Progenitor cell of endocrine pancreas (in vitro differentiated cells): ENCODE data around the gene NTRK1. TPM values are rescaled to one million over a fixed set of nuclear protein-coding genes. Genes with fewer than 3 reads are reported as not detected.

Experiments used
- DNase-seq: peaks from one replicate; pipeline ENCODE4 v3.0.0; 2021; ENCODE audit warnings: low spot score; ENCODE audit not compliant: unreplicated experiment
- H3K27ac Mint-ChIP-seq: 2 replicates; pipeline ENCODE4 v1.8.0; 2021; ENCODE audit warnings: mild to moderate bottlenecking, moderate library complexity, mixed read lengths
- H3K27me3 Mint-ChIP-seq: 2 replicates; pipeline ENCODE4 v1.8.0; 2021; ENCODE audit warnings: mixed read lengths
- H3K36me3 Mint-ChIP-seq: 2 replicates; pipeline ENCODE4 v1.8.0; 2022; ENCODE audit warnings: mixed read lengths; ENCODE audit not compliant: insufficient read depth
- H3K4me1 Mint-ChIP-seq: 2 replicates; pipeline ENCODE4 v1.8.0; 2021; ENCODE audit warnings: low read depth, mixed read lengths
- H3K4me3 Mint-ChIP-seq: 2 replicates; pipeline ENCODE4 v1.8.0; 2021; ENCODE audit warnings: low read depth, mild to moderate bottlenecking, moderate library complexity, mixed read lengths
- H3K9me3 Mint-ChIP-seq: 2 replicates; pipeline ENCODE4 v1.8.0; 2021; ENCODE audit warnings: low read depth, mixed read lengths
- long read RNA-seq: library from polyadenylated mRNA; unstranded; transcript quantifications from one replicate; pipeline ENCODE4 v2.0.0, GENCODE V29; 2020
- total RNA-seq: library from RNA; stranded (reverse); gene quantifications from 2 replicates; pipeline ENCODE4 v1.2.1, GENCODE V29; 2021
- TF ChIP-seq, protein P1 (sequence below): fragments of 200-600 bp; sonication (generic); IDR thresholded peaks from one replicate; pipeline ENCODE4 v1.5.0; 2021; ENCODE audit warnings: antibody characterized with exemption, mild to moderate bottlenecking; ENCODE audit not compliant: unreplicated experiment

Gene NTRK1
- total RNA-seq, result 0.36 TPM in 1 of 2 replicates, not detected in the other
- long read RNA-seq, result 0 reads

DNA sequence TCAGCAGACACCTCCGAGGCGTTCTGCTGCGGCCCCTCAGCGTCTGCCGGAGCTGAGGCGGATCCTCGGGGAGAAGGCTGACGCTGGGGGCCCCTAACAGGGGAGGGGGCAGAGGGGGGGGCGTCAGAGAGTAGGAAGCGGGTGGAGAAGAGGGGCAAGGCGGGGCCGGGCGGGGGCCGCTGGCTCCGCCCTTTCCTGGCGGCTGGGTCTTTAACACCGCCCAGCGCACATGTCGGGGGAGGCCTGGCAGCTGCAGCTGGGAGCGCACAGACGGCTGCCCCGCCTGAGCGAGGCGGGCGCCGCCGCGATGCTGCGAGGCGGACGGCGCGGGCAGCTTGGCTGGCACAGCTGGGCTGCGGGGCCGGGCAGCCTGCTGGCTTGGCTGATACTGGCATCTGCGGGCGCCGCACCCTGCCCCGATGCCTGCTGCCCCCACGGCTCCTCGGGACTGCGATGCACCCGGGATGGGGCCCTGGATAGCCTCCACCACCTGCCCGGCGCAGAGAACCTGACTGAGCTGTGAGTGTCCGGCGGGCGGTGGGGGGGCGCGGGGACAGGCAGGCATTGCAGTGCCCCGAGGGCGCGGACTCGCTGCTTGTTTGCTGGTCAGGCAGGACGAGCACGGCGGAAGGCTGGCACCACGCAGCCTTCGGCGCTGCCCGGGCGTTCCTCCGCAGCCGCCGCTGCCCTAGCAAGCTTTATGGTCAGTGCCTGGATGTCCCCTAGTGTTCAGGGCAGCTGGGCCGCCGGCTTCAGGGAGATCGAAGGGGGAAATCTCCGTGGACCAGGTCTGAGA lies at the start of gene NTRK1:
Gene NTRK1, plus strand, starts transcription at position 238 of the 796 bp plus-strand sequence. Its CDS starts 70 bp downstream, at position 308.
- peak within 1 kb of the TSS; percentile 7 for H3K4me3 Mint-ChIP-seq
- no peaks in the 10 kb centered on the region for H3K36me3 Mint-ChIP-seq
- H3K4me1 Mint-ChIP-seq, result peaks cover 9% of the 10 kb centered on the region
- no peaks in the 10 kb centered on the region for H3K9me3 Mint-ChIP-seq
- peaks cover 90% of the 10 kb centered on the region for H3K27me3 Mint-ChIP-seq
- no peak for DNase-seq
- TF ChIP-seq, protein P1, sequence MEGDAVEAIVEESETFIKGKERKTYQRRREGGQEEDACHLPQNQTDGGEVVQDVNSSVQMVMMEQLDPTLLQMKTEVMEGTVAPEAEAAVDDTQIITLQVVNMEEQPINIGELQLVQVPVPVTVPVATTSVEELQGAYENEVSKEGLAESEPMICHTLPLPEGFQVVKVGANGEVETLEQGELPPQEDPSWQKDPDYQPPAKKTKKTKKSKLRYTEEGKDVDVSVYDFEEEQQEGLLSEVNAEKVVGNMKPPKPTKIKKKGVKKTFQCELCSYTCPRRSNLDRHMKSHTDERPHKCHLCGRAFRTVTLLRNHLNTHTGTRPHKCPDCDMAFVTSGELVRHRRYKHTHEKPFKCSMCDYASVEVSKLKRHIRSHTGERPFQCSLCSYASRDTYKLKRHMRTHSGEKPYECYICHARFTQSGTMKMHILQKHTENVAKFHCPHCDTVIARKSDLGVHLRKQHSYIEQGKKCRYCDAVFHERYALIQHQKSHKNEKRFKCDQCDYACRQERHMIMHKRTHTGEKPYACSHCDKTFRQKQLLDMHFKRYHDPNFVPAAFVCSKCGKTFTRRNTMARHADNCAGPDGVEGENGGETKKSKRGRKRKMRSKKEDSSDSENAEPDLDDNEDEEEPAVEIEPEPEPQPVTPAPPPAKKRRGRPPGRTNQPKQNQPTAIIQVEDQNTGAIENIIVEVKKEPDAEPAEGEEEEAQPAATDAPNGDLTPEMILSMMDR, result no peak
- peak within 1 kb of the TSS; percentile 77 for H3K27ac Mint-ChIP-seq

DNA sequence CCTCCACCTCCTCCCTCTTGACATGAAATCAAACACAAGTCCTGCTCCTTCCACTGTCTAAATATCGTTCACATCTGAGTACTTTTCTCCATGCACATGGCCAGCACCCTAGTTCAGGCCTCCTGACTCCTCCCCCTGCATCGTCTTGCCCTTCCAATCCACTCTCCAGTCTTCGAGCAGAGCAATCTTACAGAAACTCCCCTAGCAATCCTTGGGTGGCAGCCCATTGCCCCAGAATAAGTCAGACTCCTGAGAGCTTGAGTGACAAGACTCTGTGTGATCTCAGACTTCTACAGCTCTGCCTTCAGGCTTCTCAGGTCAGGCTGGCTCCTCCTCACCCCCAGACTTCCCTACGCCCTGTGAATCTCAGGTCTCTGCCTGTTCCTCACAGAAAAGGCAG lies 49.5 kb upstream of the NTRK1 start:
- H3K27me3 Mint-ChIP-seq, result peaks cover 57% of the 10 kb centered on the region
- no peaks in the 10 kb centered on the region for H3K36me3 Mint-ChIP-seq
- no peaks in the 10 kb centered on the region for H3K9me3 Mint-ChIP-seq
- no peak overlapping the region for H3K27ac Mint-ChIP-seq
- H3K4me3 Mint-ChIP-seq, result no peak overlapping the region
- peaks cover 4% of the 10 kb centered on the region for H3K4me1 Mint-ChIP-seq
- TF ChIP-seq, protein P1, result no peak
- no peak for DNase-seq

DNA sequence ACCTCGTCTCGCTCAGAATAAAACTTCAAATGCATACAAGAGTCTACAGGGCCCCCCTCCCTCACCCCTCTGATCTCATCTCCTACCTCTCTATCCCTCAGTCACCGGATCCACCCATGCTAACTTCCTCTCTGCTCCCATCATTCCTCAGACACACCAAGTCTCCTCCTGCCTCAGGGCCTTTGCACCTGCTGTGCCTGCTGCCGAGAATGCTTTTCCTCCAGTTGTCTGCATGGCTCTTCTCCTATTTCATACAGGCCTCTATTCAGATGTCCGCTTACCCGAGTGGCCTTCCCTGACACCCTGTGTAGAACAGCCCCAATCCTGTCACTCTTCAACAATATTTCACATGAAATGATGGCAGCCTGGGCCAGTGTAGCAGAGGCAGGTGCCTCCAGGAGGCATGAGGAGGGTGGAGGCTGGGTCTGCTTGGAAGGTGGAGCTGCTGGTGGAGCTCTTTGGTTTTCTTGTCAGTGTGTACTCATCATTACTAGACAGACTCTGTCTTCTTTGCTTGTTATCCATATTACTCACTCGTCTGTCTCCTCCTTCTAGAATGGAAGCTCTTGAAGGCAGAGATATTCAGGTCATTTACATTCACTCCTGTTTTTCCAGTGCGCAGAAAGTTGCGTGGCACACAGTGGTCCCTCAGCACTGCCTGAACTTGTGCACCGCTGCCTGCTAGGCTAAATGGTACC lies 48.2 kb upstream of the NTRK1 start:
- peaks cover 4% of the 10 kb centered on the region for H3K4me1 Mint-ChIP-seq
- no peaks in the 10 kb centered on the region for H3K9me3 Mint-ChIP-seq
- no peak overlapping the region for H3K4me3 Mint-ChIP-seq
- H3K27me3 Mint-ChIP-seq, result peaks cover 63% of the 10 kb centered on the region
- no peaks in the 10 kb centered on the region for H3K36me3 Mint-ChIP-seq
- no peak for DNase-seq
- no peak overlapping the region for H3K27ac Mint-ChIP-seq
- TF ChIP-seq, protein P1, result no peak

DNA sequence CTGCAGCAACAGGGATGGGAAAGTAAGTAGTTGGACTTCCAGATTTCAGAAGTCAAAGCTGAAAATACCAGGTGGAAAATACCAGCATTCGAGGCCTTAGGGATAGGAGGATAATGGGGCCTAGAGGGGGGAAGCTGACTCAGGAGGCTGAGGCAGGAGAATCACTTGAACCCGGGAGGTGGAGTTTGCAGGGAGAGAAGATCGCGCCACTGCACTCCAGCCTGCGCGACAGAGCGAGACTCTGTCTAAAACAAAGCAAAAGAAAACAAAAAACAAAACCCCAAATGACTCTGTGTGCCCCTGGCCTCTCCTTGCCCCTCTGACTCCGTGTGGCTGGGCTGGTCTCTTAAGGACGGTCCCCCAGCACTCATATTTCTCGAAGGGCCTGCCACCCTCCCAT lies 47.4 kb upstream of the NTRK1 start:
- no peaks in the 10 kb centered on the region for H3K9me3 Mint-ChIP-seq
- H3K27ac Mint-ChIP-seq, result no peak overlapping the region
- H3K4me1 Mint-ChIP-seq, result peaks cover 4% of the 10 kb centered on the region
- TF ChIP-seq, protein P1, result no peak
- peaks cover 60% of the 10 kb centered on the region for H3K27me3 Mint-ChIP-seq
- no peaks in the 10 kb centered on the region for H3K36me3 Mint-ChIP-seq
- DNase-seq, result no peak
- H3K4me3 Mint-ChIP-seq, result peak overlapping the region; percentile 60

DNA sequence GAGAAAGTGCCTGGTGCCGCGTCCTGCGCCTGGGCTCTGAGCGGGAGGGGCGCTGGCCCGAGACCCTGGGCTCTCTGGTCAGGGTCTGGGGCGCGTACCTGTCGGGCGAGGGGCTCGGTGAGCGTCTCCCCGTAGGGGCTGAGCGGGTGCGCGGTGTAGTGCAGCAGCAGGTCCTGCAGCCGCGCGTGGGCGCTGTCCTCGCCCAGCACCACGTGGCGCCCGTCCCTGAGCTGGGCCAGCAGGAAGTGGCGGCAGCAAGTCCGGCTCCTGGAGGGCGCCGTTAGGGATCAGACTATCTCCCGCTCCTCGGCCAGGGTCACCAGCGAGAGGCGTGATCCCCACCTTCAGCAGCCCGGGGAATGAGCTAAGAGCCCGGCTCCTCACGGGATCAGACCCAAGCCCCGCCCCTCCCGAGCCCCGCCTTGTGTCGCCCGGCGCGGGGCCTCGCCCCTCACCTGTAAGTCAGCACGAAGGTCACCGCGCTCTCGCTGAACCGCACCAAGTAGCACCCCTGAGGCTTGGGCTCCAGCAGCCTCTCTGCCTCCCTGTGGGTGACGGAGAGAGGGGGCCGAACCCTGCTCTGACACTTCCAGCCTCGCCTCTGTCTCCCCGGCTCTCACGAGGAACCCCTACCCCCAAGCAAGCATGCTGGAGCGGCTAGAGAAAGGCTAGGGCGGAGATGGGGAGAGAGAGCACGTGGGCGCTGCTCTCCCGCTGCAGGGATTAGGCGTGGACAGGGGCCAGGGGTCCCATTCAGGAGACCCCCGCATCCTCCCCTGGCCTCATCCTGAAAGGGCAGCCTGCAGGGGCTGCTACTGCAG lies 46.7 kb upstream of the NTRK1 start:
- H3K36me3 Mint-ChIP-seq, result no peaks in the 10 kb centered on the region
- peak; percentile 45 for DNase-seq
- H3K4me3 Mint-ChIP-seq, result peak overlapping the region; percentile 60
- H3K27me3 Mint-ChIP-seq, result peaks cover 62% of the 10 kb centered on the region
- no peaks in the 10 kb centered on the region for H3K9me3 Mint-ChIP-seq
- H3K27ac Mint-ChIP-seq, result no peak overlapping the region
- peaks cover 4% of the 10 kb centered on the region for H3K4me1 Mint-ChIP-seq
- TF ChIP-seq, protein P1, result peak; percentile 66
